ENCODE data around the gene FARS2. TPM values are rescaled to one million over a fixed set of nuclear protein-coding genes. Genes with fewer than 3 reads are reported as not detected.

FARS2 gene
- total and polyA plus RNA-seq, 2 donors (not counting 3 experiments of a cell fraction or from before 2014, with no cell fraction given), result 20.2 to 20.5 TPM

- Histone ChIP-seq H3K4me1 (ENCODE audit: control insufficient read depth, extremely low read depth, insufficient read depth, low read length) (peaks cover 11% of the 10 kb centered on the region), H3K4me3 (replicated peaks in 1 of 3; ENCODE audit: insufficient read depth in 1 of 3, low read depth in 1 of 3, low read length in 3 of 3) (no peak overlapping the region), H3K9me3 (replicated peaks; ENCODE audit: control insufficient read depth, insufficient read depth, low read length) (no peaks in the 10 kb centered on the region), H2AFZ (ENCODE audit: low read depth, low read length) (no peak overlapping the region), H3K79me2 (ENCODE audit: control insufficient read depth, insufficient read depth, low read length) (no peaks in the 10 kb centered on the region), H3K27me3 (ENCODE audit: control insufficient read depth in 2 of 2, insufficient read depth in 2 of 2, low read length in 2 of 2) (no peaks in the 10 kb centered on the region), H3K9me1 (replicated peaks; ENCODE audit: control insufficient read depth, extremely low read depth, insufficient read depth, low read length) (no peaks in the 10 kb centered on the region), H3K36me3 (ENCODE audit: control insufficient read depth in 2 of 2, extremely low read depth in 1 of 2, insufficient read depth in 2 of 2, low read length in 2 of 2) (no peaks in the 10 kb centered on the region), H3K9ac (replicated peaks; ENCODE audit: extremely low read depth, insufficient read depth, low read length) (no peak overlapping the region), H3K4me2 (ENCODE audit: insufficient read depth, low read length) (no peak overlapping the region), H3K27ac (ENCODE audit: insufficient read depth, low read depth, low read length) (no peak overlapping the region), H4K20me1 (replicated peaks; ENCODE audit: control insufficient read depth, extremely low read depth, insufficient read depth, low read length) (no peaks in the 10 kb centered on the region)
- CTCF ChIA-PET, result no interaction called here
- dilution Hi-C loops (cut with MboI; ENCODE audit: extremely low pct_ligation_motif_present, low sequenced_read_pairs) (no loop called here), intact Hi-C loops (cut with micrococcal nuclease) (no loop called here)
- POLR2A ChIA-PET, result no interaction called here
- no peak for DNase-seq (ENCODE audit: low read depth, low spot score)
- no TSS peak for BruUV-seq (replicated peaks)
- TF ChIP-seq POLR2A (IDR thresholded peaks at IDR 0.05; ENCODE audit: low read depth, low read length), result no peak
- TF ChIP-seq MAX (IDR thresholded peaks at IDR 0.05; ENCODE audit: insufficient read depth, insufficient read length), result no peak
- TF ChIP-seq MYC (IDR thresholded peaks at IDR 0.05; ENCODE audit: low read depth, low read length), result no peak
- FAIRE-seq, result no peak
These were observed 98.1 kb downstream of the FARS2 start for GRCh38 chr6:5359417-5359816.

- CTCF ChIA-PET, result interaction anchor here (0.7 to 2.6 kb wide), 4 partner anchors 8 to 218 kb away, joined by 3 to 10 read pairs (median 5); no protein-coding TSS in a partner anchor
These were observed 100.1 kb downstream of the FARS2 start for GRCh38 chr6:5361396-5361795.

More at GRCh38 chr6:5361396-5361795, 100.1 kb downstream of the FARS2 start:
- Histone ChIP-seq H3K9ac (replicated peaks; ENCODE audit: extremely low read depth, insufficient read depth, low read length) (no peak overlapping the region), H2AFZ (ENCODE audit: low read depth, low read length) (no peak overlapping the region), H3K79me2 (ENCODE audit: control insufficient read depth, insufficient read depth, low read length) (no peaks in the 10 kb centered on the region), H3K9me1 (replicated peaks; ENCODE audit: control insufficient read depth, extremely low read depth, insufficient read depth, low read length) (no peaks in the 10 kb centered on the region), H3K36me3 (ENCODE audit: control insufficient read depth in 2 of 2, extremely low read depth in 1 of 2, insufficient read depth in 2 of 2, low read length in 2 of 2) (no peaks in the 10 kb centered on the region), H3K4me1 (ENCODE audit: control insufficient read depth, extremely low read depth, insufficient read depth, low read length) (peaks cover 11% of the 10 kb centered on the region), H3K9me3 (replicated peaks; ENCODE audit: control insufficient read depth, insufficient read depth, low read length) (no peaks in the 10 kb centered on the region), H3K4me2 (ENCODE audit: insufficient read depth, low read length) (peak overlapping the region; percentile 22), H3K27me3 (ENCODE audit: control insufficient read depth in 2 of 2, insufficient read depth in 2 of 2, low read length in 2 of 2) (no peaks in the 10 kb centered on the region), H4K20me1 (replicated peaks; ENCODE audit: control insufficient read depth, extremely low read depth, insufficient read depth, low read length) (no peaks in the 10 kb centered on the region), H3K27ac (ENCODE audit: insufficient read depth, low read depth, low read length) (peak overlapping the region; percentile 8), H3K4me3 (replicated peaks in 1 of 3; ENCODE audit: insufficient read depth in 1 of 3, low read depth in 1 of 3, low read length in 3 of 3) (no peak overlapping the region)
- DNase-seq (ENCODE audit: low read depth, low spot score) (peak; percentile 96), FAIRE-seq (peak; percentile 82)
- POLR2A ChIA-PET, result no interaction called here
- no TSS peak for BruUV-seq (replicated peaks)
- no peak for TF ChIP-seq MAX (IDR thresholded peaks at IDR 0.05; ENCODE audit: insufficient read depth, insufficient read length)
- TF ChIP-seq MYC (IDR thresholded peaks at IDR 0.05; ENCODE audit: low read depth, low read length), result no peak
- TF ChIP-seq EZH2 (IDR thresholded peaks at IDR 0.05; ENCODE audit: borderline replicate concordance, low read depth, low read length, severe bottlenecking), result no peak
- no peak for TF ChIP-seq JUN (IDR thresholded peaks at IDR 0.05; ENCODE audit: borderline replicate concordance, insufficient read depth, insufficient read length, low read depth)
- TF ChIP-seq POLR2AphosphoS5 (IDR thresholded peaks at IDR 0.05; ENCODE audit: insufficient read depth, low read depth, low read length), result no peak
- no peak for TF ChIP-seq GATA2 (IDR thresholded peaks at IDR 0.05; ENCODE audit: insufficient read depth, insufficient read length, low read depth, low read length)
- dilution Hi-C loops (cut with MboI; ENCODE audit: extremely low pct_ligation_motif_present, low sequenced_read_pairs), result no loop called here
- intact Hi-C loops (cut with micrococcal nuclease), result loop anchor here (2.0 kb wide), 1 partner anchor 25 kb away; no protein-coding TSS in a partner anchor
